ENCODE results near the gene ESRRA. TPM values are rescaled to one million over a fixed set of nuclear protein-coding genes. Genes with fewer than 3 reads are reported as not detected.

Gene ESRRA
- total and polyA plus RNA-seq, 2 of the 13 experiments (the other 11 are each of a cell fraction or from before 2014, with no cell fraction given) = 18.1 to 36.3 TPM

DNA sequence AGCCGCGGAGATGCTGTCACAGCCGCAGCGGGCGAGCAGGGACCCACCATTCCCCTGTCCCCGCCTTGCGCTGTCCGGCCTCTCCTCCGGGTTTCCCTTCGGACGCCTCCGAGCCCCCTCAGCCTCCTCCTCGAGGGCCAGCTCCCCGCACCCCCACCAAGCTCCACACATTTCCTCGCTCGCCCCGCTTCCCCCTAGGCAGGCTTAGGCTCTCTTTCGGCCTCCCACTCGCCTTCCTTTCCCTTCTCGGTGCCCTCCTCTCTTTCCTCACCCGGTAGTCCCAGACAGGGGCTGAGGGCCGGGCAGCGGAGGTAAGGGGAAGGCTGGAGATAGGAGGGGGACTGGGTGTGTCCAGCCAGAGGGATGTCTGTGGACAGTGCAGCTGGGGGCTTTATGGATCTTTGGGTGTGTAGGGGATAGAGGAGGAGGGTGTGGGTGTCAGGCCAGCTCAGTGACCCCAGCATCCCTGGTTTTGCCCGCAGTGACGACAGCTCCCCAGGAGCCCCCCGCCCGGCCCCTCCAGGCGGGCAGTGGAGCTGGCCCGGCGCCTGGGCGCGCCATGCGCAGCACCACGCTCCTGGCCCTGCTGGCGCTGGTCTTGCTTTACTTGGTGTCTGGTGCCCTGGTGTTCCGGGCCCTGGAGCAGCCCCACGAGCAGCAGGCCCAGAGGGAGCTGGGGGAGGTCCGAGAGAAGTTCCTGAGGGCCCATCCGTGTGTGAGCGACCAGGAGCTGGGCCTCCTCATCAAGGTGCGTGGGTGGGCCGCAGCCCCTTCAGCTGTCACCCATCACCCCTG lies 12.7 kb upstream of the ESRRA start:
- DNase-seq (ENCODE audit: low spot score) (no peak), FAIRE-seq (no peak)

DNA sequence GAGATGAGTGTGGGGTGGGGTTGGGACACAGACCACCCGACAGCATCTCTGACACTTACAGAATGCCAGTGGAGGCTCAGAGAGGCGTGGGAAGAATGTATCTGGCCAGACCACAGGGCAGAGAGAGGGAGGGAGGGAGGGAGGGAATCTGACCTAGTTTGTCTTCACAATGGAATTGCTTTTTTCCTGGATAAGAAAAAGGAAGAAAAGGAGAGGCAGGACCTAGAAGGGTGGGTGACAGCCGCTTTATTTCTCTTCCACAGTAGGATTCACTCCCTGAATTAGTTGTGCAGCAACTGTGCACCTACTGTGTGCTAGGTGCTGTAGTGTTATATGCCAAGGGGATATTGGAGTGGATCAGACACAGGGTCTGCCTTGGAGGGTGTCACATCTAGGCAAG lies 10.6 kb upstream of the ESRRA start:
- no peak overlapping the region for H3K9ac ChIP-seq (ENCODE audit: insufficient read depth, low read depth, low read length)
- H4K20me1 ChIP-seq (ENCODE audit: insufficient read depth, low read length) = 0 out of 2 replicates have a peak, but pooled peaks cover 5% of the 10 kb centered on the region
- BruUV-seq (replicated peaks) = no TSS peak
- no peak overlapping the region for H2AFZ ChIP-seq (ENCODE audit: low read length)
- FAIRE-seq = no peak
- CTCF ChIA-PET (ENCODE audit: low intra/inter-chr PET ratio, low total read pairs) = no interaction called here
- TF ChIP-seq ZKSCAN1 (IDR thresholded peaks at IDR 0.05; ENCODE audit: low read length) = peak; percentile 62; the same call in 1 of the 2 replicates
- no peak for TF ChIP-seq TSC22D2 (CRISPR knock-in tag; IDR thresholded peaks at IDR 0.05; ENCODE audit: borderline replicate concordance)
- no peak for TF ChIP-seq FOXA1 (IDR thresholded peaks at IDR 0.05)
- no peak for TF ChIP-seq FOXA1 (CRISPR knock-in tag; IDR thresholded peaks at IDR 0.05)
- TF ChIP-seq ZNF205 (CRISPR knock-in tag; IDR thresholded peaks at IDR 0.05) = no peak
- no peak for TF ChIP-seq SMYD3 (CRISPR knock-in tag; IDR thresholded peaks at IDR 0.05)
- no peak for TF ChIP-seq ZNF576 (CRISPR knock-in tag; IDR thresholded peaks at IDR 0.05)
- peaks cover 39 to 92% of the 10 kb centered on the region in 2 experiments for H3K27me3 ChIP-seq (ENCODE audit: control insufficient read depth in 1 of 2, insufficient read depth in 2 of 2, low read length in 2 of 2)
- DNase-seq (ENCODE audit: low spot score) = no peak
- no peak overlapping the region for H3K27ac ChIP-seq (ENCODE audit: extremely low read length, insufficient read depth, low read length)
- POLR2A ChIA-PET = no interaction called here
- H3K4me1 ChIP-seq (ENCODE audit: insufficient read depth, low read length) = peaks cover 6% of the 10 kb centered on the region
- WGBS (ENCODE audit: low lambda C conversion rate) = 23% methylated on average over 3 of the region's 3 CpGs
- H3K79me2 ChIP-seq (ENCODE audit: insufficient read depth, low read length) = no peaks in the 10 kb centered on the region
- no peak overlapping the region for H3K4me3 ChIP-seq (replicated peaks in 1 of 3; ENCODE audit: insufficient read depth in 1 of 3, low read depth in 2 of 3, low read length in 3 of 3)
- in situ Hi-C loops (cut with HindIII; ENCODE audit: extremely low pct_ligation_motif_present, low pct_unique_long_range_greater_than_20kb) (no loop called here), intact Hi-C loops (cut with micrococcal nuclease; ENCODE audit: unreplicated experiment) (no loop called here)
- H3K36me3 ChIP-seq (replicated peaks in 1 of 2; ENCODE audit: control insufficient read depth in 1 of 2, insufficient read depth in 2 of 2, low read length in 2 of 2) = no peaks in the 10 kb centered on the region
- ATAC-seq = no peak
- no peaks in the 10 kb centered on the region for H3K9me3 ChIP-seq (ENCODE audit: low read length)
- no peak overlapping the region for H3K4me2 ChIP-seq (ENCODE audit: low read depth, low read length)

More for the DNA sequence above, 12.7 kb upstream of the ESRRA start:
- in situ Hi-C loops (cut with HindIII; ENCODE audit: extremely low pct_ligation_motif_present, low pct_unique_long_range_greater_than_20kb) = no loop called here
- H3K27ac ChIP-seq (ENCODE audit: extremely low read length, insufficient read depth, low read length) = no peak overlapping the region
- WGBS (ENCODE audit: low lambda C conversion rate) = 16% methylated on average over 15 of the region's 42 CpGs
- 0 out of 2 replicates have a peak, but pooled peaks cover under 1% of the 10 kb centered on the region for H4K20me1 ChIP-seq (ENCODE audit: insufficient read depth, low read length)
- POLR2A ChIA-PET = no interaction called here
- H3K4me1 ChIP-seq (ENCODE audit: insufficient read depth, low read length) = 0 out of 2 replicates have a peak, but pooled peaks cover 12% of the 10 kb centered on the region
- H3K27me3 ChIP-seq (ENCODE audit: control insufficient read depth in 1 of 2, insufficient read depth in 2 of 2, low read length in 2 of 2) = peaks cover 27 to 71% of the 10 kb centered on the region in 2 experiments
- CTCF ChIA-PET (ENCODE audit: low intra/inter-chr PET ratio, low total read pairs) = no interaction called here
- peak; percentile 39 for ATAC-seq
- peak overlapping the region; percentile 60 for H3K4me2 ChIP-seq (ENCODE audit: low read depth, low read length)
- H3K4me3 ChIP-seq (replicated peaks in 1 of 3; ENCODE audit: insufficient read depth in 1 of 3, low read depth in 2 of 3, low read length in 3 of 3) = peak overlapping the region in 2 of 3 experiments; percentile 19 to 61; a peak in 3 of 6 replicates
- no peaks in the 10 kb centered on the region for H3K36me3 ChIP-seq (replicated peaks in 1 of 2; ENCODE audit: control insufficient read depth in 1 of 2, insufficient read depth in 2 of 2, low read length in 2 of 2)
- no peaks in the 10 kb centered on the region for H3K79me2 ChIP-seq (ENCODE audit: insufficient read depth, low read length)
- TF ChIP-seq EED (CRISPR knock-in tag; IDR thresholded peaks at IDR 0.05) = 0 out of 2 replicates have a peak, but pooled peaks have one; percentile 7
- TF ChIP-seq ZMAT3 (CRISPR knock-in tag; conservative IDR thresholded peaks at IDR 0.05) = no peak
- peak; percentile 64 for TF ChIP-seq EZH2 (conservative IDR thresholded peaks at IDR 0.05; ENCODE audit: low read depth, low read length)
- no peak for TF ChIP-seq NR2F1 (CRISPR knock-in tag; IDR thresholded peaks at IDR 0.05)
- intact Hi-C loops (cut with micrococcal nuclease; ENCODE audit: unreplicated experiment) = no loop called here
- no peak overlapping the region for H2AFZ ChIP-seq (ENCODE audit: low read length)
- H3K9me3 ChIP-seq (ENCODE audit: low read length) = no peaks in the 10 kb centered on the region
- no peak overlapping the region for H3K9ac ChIP-seq (ENCODE audit: insufficient read depth, low read depth, low read length)
- no TSS peak for BruUV-seq (replicated peaks)
